Stimulated activated CD4-positive, alpha-beta T cell treated with anti-CD3 and anti-CD28 coated beads, Interleukin-15, amount 100 ng/mL, for 24 hours (primary cell): Measurements from ENCODE around the gene GNAQ.
"Not testable (repeated sequence)": the region's sequence is repeated elsewhere in the genome, so short reads cannot be mapped to it uniquely, and the experiment has no call there.

Experiments used
- DNase-seq: peaks from one replicate; pipeline ENCODE4 v3.0.0-alpha.2; 2020

Gene GNAQ

DNA sequence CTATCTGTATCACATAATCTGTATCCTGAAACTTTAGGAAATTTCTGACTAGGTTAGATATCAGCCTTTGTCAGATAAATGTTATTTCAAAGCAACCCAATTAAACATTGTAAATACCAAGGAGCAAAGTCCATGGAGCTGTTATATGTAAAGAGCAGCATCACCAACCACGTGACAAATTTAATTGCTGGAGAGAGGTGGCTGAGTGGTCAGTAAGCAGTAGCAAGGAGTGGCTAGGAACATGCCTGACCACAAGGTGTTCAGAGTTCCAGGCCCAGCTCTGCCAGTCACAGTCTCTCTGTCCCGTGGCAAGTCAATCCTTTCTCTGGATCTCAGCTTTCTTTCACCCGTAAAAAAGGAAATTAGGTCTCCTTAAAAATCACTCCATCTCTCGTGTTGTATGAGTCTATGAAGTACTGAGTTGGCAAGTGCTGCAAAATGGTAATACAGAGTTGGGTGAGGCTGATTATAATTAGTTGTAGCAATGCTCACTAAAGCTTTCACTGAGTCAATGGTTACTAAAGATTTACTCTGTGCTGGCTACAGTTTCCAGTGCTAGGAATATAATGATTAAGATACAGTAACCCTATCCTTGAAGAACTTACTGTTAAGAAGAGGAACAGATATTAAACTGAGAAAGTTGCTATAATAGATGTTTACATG lies 166.1 kb downstream of the GNAQ start:
- no peak for DNase-seq

DNA sequence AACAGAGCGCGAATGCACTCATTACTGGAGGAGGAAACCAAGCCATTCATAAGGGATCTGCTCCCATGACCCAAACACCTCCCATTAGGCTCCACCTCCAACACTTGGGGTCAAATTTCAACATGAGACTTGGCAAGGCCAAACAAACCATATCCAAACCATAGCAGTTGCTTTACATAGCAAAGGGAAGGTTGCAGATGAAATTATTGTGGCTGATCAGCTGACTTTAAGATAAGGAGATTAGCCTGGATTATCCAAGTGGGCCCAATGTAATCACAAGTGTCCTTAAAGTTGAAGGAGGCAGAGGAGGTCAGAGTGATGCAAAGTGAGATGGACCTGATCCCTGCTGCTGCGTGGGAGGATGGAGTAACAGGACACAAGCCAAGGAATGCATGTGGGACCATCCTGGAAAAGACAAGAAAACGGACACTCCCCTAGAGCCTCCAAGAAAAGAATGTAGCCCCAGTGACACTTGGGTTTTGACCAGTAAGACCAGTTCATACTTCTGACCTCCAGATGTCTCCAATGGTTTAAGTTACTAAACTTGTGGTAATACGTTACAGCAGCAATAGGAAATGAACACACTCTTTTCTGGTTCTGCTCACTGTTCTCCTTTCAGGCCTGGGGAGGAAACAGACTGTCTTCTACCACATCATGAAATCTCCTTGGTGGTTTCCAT lies 167.3 kb downstream of the GNAQ start:
- no peak for DNase-seq

- DNase-seq, result not testable (repeated sequence)
These were observed 168.0 kb downstream of the GNAQ start for GRCh38 chr9:77863638-77864037.

- DNase-seq, result not testable (repeated sequence)
These were observed 170.7 kb downstream of the GNAQ start for GRCh38 chr9:77860953-77861352.

- no peak for DNase-seq
These were observed 173.9 kb downstream of the GNAQ start for GRCh38 chr9:77857513-77858259.

DNA sequence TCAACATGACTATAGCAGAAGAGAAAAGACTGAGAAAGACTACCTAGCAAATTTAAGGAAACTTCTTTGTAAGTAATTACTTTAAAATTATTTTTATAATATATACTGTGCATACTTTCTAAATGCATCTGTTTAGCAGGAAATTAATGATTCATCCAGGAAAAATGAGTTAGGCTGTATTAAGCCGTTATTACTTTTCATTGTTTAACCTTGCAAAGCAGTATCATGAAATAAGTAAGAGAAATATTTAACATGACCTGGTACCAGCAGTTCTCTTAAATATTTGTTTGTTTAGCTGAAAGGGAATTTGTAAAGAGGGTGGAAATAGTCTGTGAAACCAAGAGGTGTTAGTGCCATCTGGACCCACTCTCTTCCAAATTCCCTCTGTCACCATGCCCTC lies 175.0 kb downstream of the GNAQ start:
- DNase-seq, result no peak

- no peak for DNase-seq
These were observed 176.7 kb downstream of the GNAQ start for GRCh38 chr9:77854916-77855311.

DNA sequence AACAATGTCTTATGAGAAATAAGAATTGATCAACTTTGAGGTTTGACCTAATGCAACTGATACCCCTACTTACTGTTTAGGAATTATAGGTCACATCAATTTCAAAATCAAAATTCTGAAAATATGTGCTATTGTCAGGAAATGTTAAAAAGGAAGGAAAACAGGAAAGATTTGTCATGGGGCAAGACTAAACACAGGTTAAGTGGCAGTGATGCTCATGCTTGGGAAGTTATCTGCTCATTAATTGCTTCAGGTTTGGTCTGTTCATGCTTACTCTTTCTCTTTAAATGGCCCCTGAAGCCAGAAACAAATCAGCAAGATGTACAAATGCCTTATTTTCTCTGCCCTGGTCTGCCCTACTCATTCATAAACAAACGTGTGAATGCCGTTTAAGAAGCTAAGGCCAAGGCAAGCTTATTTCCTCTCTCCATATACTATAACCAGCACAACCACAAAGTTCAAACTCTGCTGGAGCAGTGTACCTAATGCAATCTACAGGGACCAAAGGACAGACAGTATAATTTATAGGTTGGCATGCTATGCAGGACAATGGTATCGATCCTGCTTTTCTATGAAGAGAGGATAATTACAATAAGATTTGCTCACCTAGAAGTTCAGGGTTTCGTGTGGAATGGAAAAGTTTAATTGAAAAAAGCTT lies 177.2 kb downstream of the GNAQ start:
- no peak for DNase-seq

- no peak for DNase-seq
These were observed 177.9 kb downstream of the GNAQ start for GRCh38 chr9:77853716-77854115.

DNA sequence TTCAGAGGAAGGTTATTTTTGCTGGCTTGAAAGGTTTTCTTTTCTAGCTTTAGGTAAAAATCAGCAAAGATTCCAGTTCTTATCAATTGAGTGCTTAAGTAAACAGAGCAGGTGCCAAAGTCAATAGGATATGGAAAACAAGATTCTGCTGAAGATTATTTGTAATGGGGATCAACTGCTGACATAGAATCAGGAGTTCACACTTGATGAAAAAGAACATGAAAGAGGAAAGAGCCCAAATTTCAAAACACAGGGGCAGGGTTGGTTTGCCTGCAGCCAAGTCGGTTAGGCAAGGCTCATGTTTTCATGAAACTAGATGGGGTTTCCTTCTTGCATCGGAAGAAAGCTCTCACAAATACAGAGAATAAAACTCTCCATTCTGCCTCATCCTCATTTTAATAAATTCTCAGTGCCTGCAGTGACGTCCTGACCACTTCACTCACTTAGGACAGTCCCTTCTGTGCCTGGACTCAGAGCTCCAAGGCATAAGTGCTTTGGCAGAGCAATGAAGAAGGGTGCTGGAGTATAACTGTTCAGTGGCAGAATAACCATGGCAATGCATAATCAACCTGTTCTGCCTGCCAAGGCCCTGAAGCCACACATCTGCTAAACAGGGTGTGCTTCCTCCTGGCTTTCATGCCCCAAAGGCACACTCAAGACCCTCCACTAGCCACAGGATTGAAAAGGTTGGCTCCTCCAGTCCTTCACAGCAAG lies 179.6 kb downstream of the GNAQ start:
- DNase-seq, result no peak

- DNase-seq, result no peak
These were observed 182.7 kb downstream of the GNAQ start for GRCh38 chr9:77848897-77849296.

GRCh38 chr9:77848404-77848803 lies 183.2 kb downstream of the GNAQ start:
- DNase-seq, result no peak

- no peak for DNase-seq
These were observed 184.0 kb downstream of the GNAQ start for GRCh38 chr9:77847626-77848025.

DNA sequence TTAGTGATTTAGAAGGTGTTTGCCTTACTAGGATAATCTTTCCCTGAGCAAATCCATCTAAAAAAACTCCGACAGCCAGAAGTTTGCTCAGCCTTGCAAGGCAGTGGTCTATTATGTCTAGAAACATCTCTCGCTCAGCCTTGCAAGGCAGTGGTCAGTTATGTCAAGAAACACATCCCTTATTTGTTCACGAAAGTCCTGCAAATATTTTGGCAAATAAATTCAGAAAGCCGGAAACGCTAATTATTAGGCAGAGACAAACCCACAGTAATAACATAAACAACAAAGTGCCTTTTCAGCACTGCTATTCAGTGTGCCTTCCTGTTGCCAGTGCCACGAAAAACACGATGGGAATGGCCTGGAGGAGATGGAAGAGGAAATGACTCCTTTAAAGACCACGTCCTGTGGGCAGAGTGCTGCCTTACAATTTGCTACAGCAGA lies 184.5 kb downstream of the GNAQ start:
- no peak for DNase-seq

DNA sequence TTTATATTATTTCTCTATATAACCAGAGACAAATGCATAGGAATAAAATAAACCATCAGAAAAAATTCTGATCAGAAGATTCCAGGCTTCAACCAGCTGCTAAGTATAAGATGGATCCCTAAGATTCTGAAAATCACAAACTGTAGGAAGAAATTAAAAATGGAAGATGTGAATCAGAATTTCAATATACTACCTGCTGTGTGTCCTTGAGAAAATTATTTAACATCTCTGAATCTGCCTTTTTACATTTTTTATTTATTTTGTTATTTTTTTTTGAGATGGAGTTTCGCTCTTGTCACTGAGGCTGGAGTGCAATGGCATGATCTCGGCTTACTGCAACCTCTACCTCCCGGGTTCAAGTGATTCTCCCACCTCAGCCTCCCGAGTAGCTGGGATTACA lies 187.2 kb downstream of the GNAQ start:
- no peak for DNase-seq

GRCh38 chr9:77843871-77844155 lies 187.8 kb downstream of the GNAQ start:
- DNase-seq, result no peak

GRCh38 chr9:77843076-77843870 lies 188.3 kb downstream of the GNAQ start:
- DNase-seq, result no peak

GRCh38 chr9:77841739-77842386 lies 189.7 kb downstream of the GNAQ start:
- DNase-seq, result no peak

- no peak for DNase-seq
These were observed 192.0 kb downstream of the GNAQ start for GRCh38 chr9:77839459-77840140.

DNA sequence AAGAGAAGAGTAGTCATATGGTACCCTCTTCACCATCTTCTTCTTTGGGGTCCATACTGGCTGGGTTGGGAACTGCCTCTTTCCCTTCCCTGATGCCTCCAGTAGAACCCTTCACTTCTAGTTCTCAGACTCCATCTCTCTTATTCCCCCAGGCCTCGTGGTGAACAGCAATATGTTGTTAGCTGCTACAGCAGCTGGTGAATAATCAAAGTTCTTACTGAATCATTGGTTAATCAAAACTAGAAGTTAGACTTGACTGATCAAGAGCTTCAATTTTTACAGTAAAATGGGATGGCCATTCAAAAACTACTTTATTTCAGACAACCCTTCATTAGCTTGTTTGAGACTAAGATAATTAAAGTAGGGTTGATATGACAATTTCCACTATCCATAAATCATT lies 192.6 kb downstream of the GNAQ start:
- DNase-seq, result no peak

- DNase-seq, result no peak
These were observed 196.6 kb downstream of the GNAQ start for GRCh38 chr9:77834898-77835488.
